NB4 (cell line): Measurements from ENCODE around the gene MTMR10.

Source experiments
- POLR2A ChIP-seq: IDR thresholded peaks from 2 replicates; pipeline ENCODE4 v1.6.1; 2011; ENCODE audit warnings: mild to moderate bottlenecking; ENCODE audit not compliant: insufficient read length; ENCODE audit errors: extremely low read depth
- TF ChIP-seq, protein P1 (sequence below): IDR thresholded peaks from one replicate; pipeline ENCODE4 v1.5.1; 2012; ENCODE audit warnings: low read depth, low read length

DNA sequence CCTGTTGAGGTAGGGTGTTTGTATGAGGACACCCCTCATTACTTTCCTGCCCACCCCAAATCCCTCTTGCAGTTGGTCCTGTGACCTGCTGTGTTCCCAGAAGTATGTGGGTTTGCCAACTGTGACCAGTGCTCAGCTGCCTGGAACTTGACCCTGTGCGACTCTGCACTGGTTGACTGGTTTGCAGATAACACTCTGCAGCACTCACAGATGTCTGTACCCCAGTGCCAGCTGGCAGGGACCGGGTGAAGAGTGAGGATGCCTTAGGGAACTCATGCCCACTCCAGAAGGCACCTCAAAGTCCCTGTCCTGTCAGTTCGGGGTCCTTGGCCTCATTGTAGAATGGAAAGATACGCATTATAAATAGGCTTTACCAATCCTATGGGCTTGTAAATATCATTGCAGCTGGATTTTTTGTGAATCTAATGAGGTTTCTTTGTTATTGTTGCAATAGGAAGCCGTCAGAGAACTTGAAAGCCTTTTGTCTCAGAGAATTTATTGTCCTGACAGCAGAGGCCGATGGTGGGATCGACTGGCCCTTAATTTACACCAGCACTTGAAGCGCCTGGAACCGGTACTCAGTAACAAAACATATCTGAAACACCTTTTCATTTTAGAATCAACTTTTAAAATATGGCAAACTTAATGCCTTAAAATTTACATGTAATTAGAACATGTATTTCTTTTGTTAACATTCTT lies 69.5 kb downstream of the MTMR10 start:
- TF ChIP-seq, protein P1, sequence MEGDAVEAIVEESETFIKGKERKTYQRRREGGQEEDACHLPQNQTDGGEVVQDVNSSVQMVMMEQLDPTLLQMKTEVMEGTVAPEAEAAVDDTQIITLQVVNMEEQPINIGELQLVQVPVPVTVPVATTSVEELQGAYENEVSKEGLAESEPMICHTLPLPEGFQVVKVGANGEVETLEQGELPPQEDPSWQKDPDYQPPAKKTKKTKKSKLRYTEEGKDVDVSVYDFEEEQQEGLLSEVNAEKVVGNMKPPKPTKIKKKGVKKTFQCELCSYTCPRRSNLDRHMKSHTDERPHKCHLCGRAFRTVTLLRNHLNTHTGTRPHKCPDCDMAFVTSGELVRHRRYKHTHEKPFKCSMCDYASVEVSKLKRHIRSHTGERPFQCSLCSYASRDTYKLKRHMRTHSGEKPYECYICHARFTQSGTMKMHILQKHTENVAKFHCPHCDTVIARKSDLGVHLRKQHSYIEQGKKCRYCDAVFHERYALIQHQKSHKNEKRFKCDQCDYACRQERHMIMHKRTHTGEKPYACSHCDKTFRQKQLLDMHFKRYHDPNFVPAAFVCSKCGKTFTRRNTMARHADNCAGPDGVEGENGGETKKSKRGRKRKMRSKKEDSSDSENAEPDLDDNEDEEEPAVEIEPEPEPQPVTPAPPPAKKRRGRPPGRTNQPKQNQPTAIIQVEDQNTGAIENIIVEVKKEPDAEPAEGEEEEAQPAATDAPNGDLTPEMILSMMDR = no peak
- TF ChIP-seq POLR2A = no peak
